Activated naive CD4-positive, alpha-beta T cell treated with anti-CD3 and anti-CD28 coated beads for 36 hours (primary cell): ENCODE data around the gene METTL9. TPM values are rescaled to one million over a fixed set of nuclear protein-coding genes. Genes with fewer than 3 reads are reported as not detected.
"Not testable (repeated sequence)": the region's sequence is repeated elsewhere in the genome, so short reads cannot be mapped to it uniquely, and the experiment has no call there.

Source experiments
- CTCF ChIA-PET: fragments of 350-600 bp; sonication (Branson Sonifier 250); formaldehyde crosslinking; loops from one replicate; lab custom pipeline; 2021; ENCODE audit warnings: antibody characterized with exemption; lab: Charles Lee
- DNase-seq: peaks from one replicate; pipeline ENCODE4 v3.0.0-alpha.2; 2020
- H3K27ac Mint-ChIP-seq: one replicate; pipeline ENCODE4 v1.8.0; 2021; ENCODE audit warnings: mild to moderate bottlenecking, mixed read lengths
- H3K27me3 Mint-ChIP-seq: one replicate; pipeline ENCODE4 v1.8.0; 2021; ENCODE audit warnings: low read depth, mixed read lengths
- H3K36me3 Mint-ChIP-seq: one replicate; pipeline ENCODE4 v1.8.0; 2021; ENCODE audit warnings: low read depth, mixed read lengths
- H3K4me1 Mint-ChIP-seq: one replicate; pipeline ENCODE4 v1.8.0; 2021; ENCODE audit warnings: low read depth, mixed read lengths
- H3K4me3 Mint-ChIP-seq: one replicate; pipeline ENCODE4 v1.8.0; 2021; ENCODE audit warnings: mild to moderate bottlenecking, moderate library complexity, mixed read lengths
- H3K9me3 Mint-ChIP-seq: one replicate; pipeline ENCODE4 v1.8.0; 2021; ENCODE audit warnings: mixed read lengths
- intact Hi-C: fragments of 100-400 bp; cut with micrococcal nuclease; formaldehyde crosslinking; loops from one replicate; pipeline ENCODE4 v1.15.1; 2023
- total RNA-seq, 2 experiments: library from RNA; stranded (reverse); gene quantifications; one replicate each; pipeline ENCODE4 v1.2.3, GENCODE V29; 2021

Gene METTL9
- total RNA-seq, 2 experiments from 2014 or later = 82.5 to 85.1 TPM

GRCh38 chr16:21578311-21578710, 21.1 kb upstream of the METTL9 start:
- H3K27me3 Mint-ChIP-seq, DNase-seq, H3K4me3 Mint-ChIP-seq, H3K4me1 Mint-ChIP-seq, CTCF ChIA-PET, H3K9me3 Mint-ChIP-seq, intact Hi-C loops, H3K36me3 Mint-ChIP-seq, H3K27ac Mint-ChIP-seq: not testable (repeated sequence)

GRCh38 chr16:21580131-21580530, 19.2 kb upstream of the METTL9 start:
- intact Hi-C loops, H3K9me3 Mint-ChIP-seq, H3K4me3 Mint-ChIP-seq, H3K36me3 Mint-ChIP-seq, H3K27me3 Mint-ChIP-seq, H3K27ac Mint-ChIP-seq, DNase-seq, H3K4me1 Mint-ChIP-seq: not testable (repeated sequence)
- CTCF ChIA-PET = interaction anchor here (0.6 kb wide), 1 partner anchor 87 kb away, joined by 3 read pairs; no protein-coding TSS in a partner anchor

- H3K36me3 Mint-ChIP-seq = no peaks in the 10 kb centered on the region
- DNase-seq = no peak
- CTCF ChIA-PET = interaction anchor here (4.4 kb wide), 1 partner anchor 128 kb away, joined by 44 read pairs; no protein-coding TSS in a partner anchor
- no peak overlapping the region for H3K27ac Mint-ChIP-seq
- H3K4me3 Mint-ChIP-seq = no peak overlapping the region
- intact Hi-C loops = no loop called here
- H3K9me3 Mint-ChIP-seq = no peaks in the 10 kb centered on the region
- no peaks in the 10 kb centered on the region for H3K27me3 Mint-ChIP-seq
- H3K4me1 Mint-ChIP-seq = no peaks in the 10 kb centered on the region
Observed at GRCh38 chr16:21580807-21581206, 18.6 kb upstream of the METTL9 start.

GRCh38 chr16:21584817-21585216, 14.6 kb upstream of the METTL9 start:
- intact Hi-C loops = loop anchor here (1.0 to 2.0 kb wide), 2 partner anchors 55 to 124 kb away; no protein-coding TSS in a partner anchor
- no peaks in the 10 kb centered on the region for H3K36me3 Mint-ChIP-seq
- H3K9me3 Mint-ChIP-seq = no peaks in the 10 kb centered on the region
- CTCF ChIA-PET = interaction anchor here (0.6 to 4.4 kb wide), 14 partner anchors 10 to 124 kb away, joined by 3 to 44 read pairs (median 4); no protein-coding TSS in a partner anchor
- DNase-seq = no peak
- H3K27ac Mint-ChIP-seq = no peak overlapping the region
- H3K4me3 Mint-ChIP-seq = no peak overlapping the region
- H3K27me3 Mint-ChIP-seq = no peaks in the 10 kb centered on the region
- no peaks in the 10 kb centered on the region for H3K4me1 Mint-ChIP-seq

- intact Hi-C loops, H3K4me1 Mint-ChIP-seq, H3K36me3 Mint-ChIP-seq, H3K27me3 Mint-ChIP-seq, H3K27ac Mint-ChIP-seq, H3K9me3 Mint-ChIP-seq, H3K4me3 Mint-ChIP-seq, DNase-seq: not testable (repeated sequence)
- CTCF ChIA-PET = interaction anchor here (0.6 to 1.8 kb wide), 6 partner anchors 33 to 120 kb away, joined by 3 to 8 read pairs (median 5); no protein-coding TSS in a partner anchor
Observed at GRCh38 chr16:21588593-21588992, 10.8 kb upstream of the METTL9 start.

- Mint-ChIP-seq H3K27ac (no peak overlapping the region), H3K4me1 (no peaks in the 10 kb centered on the region), H3K27me3 (no peaks in the 10 kb centered on the region), H3K4me3 (no peak overlapping the region), H3K36me3 (no peaks in the 10 kb centered on the region), H3K9me3 (no peaks in the 10 kb centered on the region)
- CTCF ChIA-PET = interaction anchor here (1.2 to 2.6 kb wide), 3 partner anchors 52 to 119 kb away, joined by 4 to 9 read pairs (median 8); no protein-coding TSS in a partner anchor
- no peak for DNase-seq
- intact Hi-C loops = no loop called here
Observed at GRCh38 chr16:21589551-21589950, 9.8 kb upstream of the METTL9 start.

- no peak for DNase-seq
- Mint-ChIP-seq H3K36me3 (no peaks in the 10 kb centered on the region), H3K4me1 (no peaks in the 10 kb centered on the region), H3K9me3 (no peaks in the 10 kb centered on the region), H3K27ac (no peak overlapping the region), H3K27me3 (no peaks in the 10 kb centered on the region), H3K4me3 (no peak overlapping the region)
- intact Hi-C loops = no loop called here
- CTCF ChIA-PET = interaction anchor here (0.6 to 2.6 kb wide), 5 partner anchors 51 to 1486 kb away, joined by 3 to 9 read pairs (median 4); no protein-coding TSS in a partner anchor
Observed at GRCh38 chr16:21590287-21590686, 9.1 kb upstream of the METTL9 start.

GRCh38 chr16:21590796-21591195, 8.6 kb upstream of the METTL9 start:
- Mint-ChIP-seq H3K9me3 (no peaks in the 10 kb centered on the region), H3K4me3 (no peak overlapping the region), H3K27ac (no peak overlapping the region), H3K4me1 (no peaks in the 10 kb centered on the region), H3K27me3 (no peaks in the 10 kb centered on the region), H3K36me3 (no peaks in the 10 kb centered on the region)
- no peak for DNase-seq
- CTCF ChIA-PET = interaction anchor here (2.6 kb wide), 1 partner anchor 66 kb away, joined by 9 read pairs; no protein-coding TSS in a partner anchor
- intact Hi-C loops = no loop called here

- no peak for DNase-seq
- Mint-ChIP-seq H3K27ac (no peak overlapping the region), H3K27me3 (no peaks in the 10 kb centered on the region), H3K36me3 (no peaks in the 10 kb centered on the region), H3K4me3 (no peak overlapping the region), H3K9me3 (no peaks in the 10 kb centered on the region), H3K4me1 (peaks cover 5% of the 10 kb centered on the region)
- CTCF ChIA-PET = interaction anchor here (0.6 to 1.2 kb wide), 3 partner anchors 9 to 117 kb away, joined by 3 to 4 read pairs (median 3); no protein-coding TSS in a partner anchor
- intact Hi-C loops = no loop called here
Observed at GRCh38 chr16:21592191-21592590, 7.2 kb upstream of the METTL9 start.

GRCh38 chr16:21593530-21594289, 5.7 kb upstream of the METTL9 start:
- no peaks in the 10 kb centered on the region for H3K9me3 Mint-ChIP-seq
- intact Hi-C loops = no loop called here
- CTCF ChIA-PET = interaction anchor here (0.9 kb wide), 1 partner anchor 10 kb away, joined by 3 read pairs; no protein-coding TSS in a partner anchor
- H3K36me3 Mint-ChIP-seq = peaks cover 1% of the 10 kb centered on the region
- no peak for DNase-seq
- peaks cover 20% of the 10 kb centered on the region for H3K4me1 Mint-ChIP-seq
- no peaks in the 10 kb centered on the region for H3K27me3 Mint-ChIP-seq
- H3K4me3 Mint-ChIP-seq = no peak overlapping the region
- no peak overlapping the region for H3K27ac Mint-ChIP-seq

GRCh38 chr16:21597561-21598030, 1.8 kb upstream of the METTL9 start:
- Mint-ChIP-seq H3K4me3 (peak overlapping the region; percentile 64), H3K9me3 (no peaks in the 10 kb centered on the region), H3K36me3 (peaks cover 1% of the 10 kb centered on the region), H3K27me3 (no peaks in the 10 kb centered on the region), H3K27ac (peak overlapping the region; percentile 77), H3K4me1 (peaks cover 41% of the 10 kb centered on the region)
- intact Hi-C loops = loop anchor here (2.0 to 5.0 kb wide), 2 partner anchors 223 to 595 kb away; no protein-coding TSS in a partner anchor
- CTCF ChIA-PET = interaction anchor here (0.7 to 2.4 kb wide), 6 partner anchors 11 to 60 kb away, joined by 3 to 8 read pairs (median 4); no protein-coding TSS in a partner anchor
- no peak for DNase-seq

- no peaks in the 10 kb centered on the region for H3K27me3 Mint-ChIP-seq
- H3K36me3 Mint-ChIP-seq = peaks cover 1% of the 10 kb centered on the region
- intact Hi-C loops = loop anchor here (2.0 to 5.0 kb wide), 2 partner anchors 223 to 594 kb away; no protein-coding TSS in a partner anchor
- no peak overlapping the region for H3K27ac Mint-ChIP-seq
- no peaks in the 10 kb centered on the region for H3K9me3 Mint-ChIP-seq
- peak overlapping the region; percentile 86 for H3K4me3 Mint-ChIP-seq
- H3K4me1 Mint-ChIP-seq = peaks cover 44% of the 10 kb centered on the region
- CTCF ChIA-PET = interaction anchor here (0.7 to 2.4 kb wide), 5 partner anchors 12 to 59 kb away, joined by 3 to 8 read pairs (median 3); no protein-coding TSS in a partner anchor
- no peak for DNase-seq
Observed at GRCh38 chr16:21598206-21598605, 1.2 kb upstream of the METTL9 start.
